ENCODE measurements around the gene OPN4. TPM values are rescaled to one million over a fixed set of nuclear protein-coding genes. Genes with fewer than 3 reads are reported as not detected.

Gene OPN4
- total RNA-seq, 1 donor from 2014 or later, result not detected

DNA sequence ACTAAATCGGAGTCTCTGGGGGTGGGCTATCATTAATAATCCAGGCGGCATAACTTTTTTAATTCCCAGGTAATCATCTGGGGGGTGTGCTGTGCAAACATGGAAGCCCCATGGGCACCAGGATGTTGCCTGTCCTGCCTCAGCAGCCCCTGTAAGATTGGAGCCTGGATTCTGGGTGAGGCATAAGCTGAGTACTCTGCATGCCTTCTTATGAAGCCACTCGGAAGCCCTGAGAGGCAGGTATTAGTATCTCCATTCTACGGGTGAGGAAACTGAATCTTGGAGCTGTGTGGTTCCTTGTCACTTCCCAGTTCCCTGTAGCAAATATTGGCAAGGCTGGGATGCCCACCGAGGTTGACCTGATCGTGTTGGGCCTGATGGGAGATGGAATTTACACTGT is 7.4 kb upstream of the OPN4 start:
- FAIRE-seq (no peak), DNase-seq (ENCODE audit: low spot score in 2 of 2) (no peak)

- FAIRE-seq (no peak), DNase-seq (ENCODE audit: low spot score in 2 of 2) (no peak)
Observed at GRCh38 chr10:86647773-86648703, 6.3 kb upstream of the OPN4 start.

DNA sequence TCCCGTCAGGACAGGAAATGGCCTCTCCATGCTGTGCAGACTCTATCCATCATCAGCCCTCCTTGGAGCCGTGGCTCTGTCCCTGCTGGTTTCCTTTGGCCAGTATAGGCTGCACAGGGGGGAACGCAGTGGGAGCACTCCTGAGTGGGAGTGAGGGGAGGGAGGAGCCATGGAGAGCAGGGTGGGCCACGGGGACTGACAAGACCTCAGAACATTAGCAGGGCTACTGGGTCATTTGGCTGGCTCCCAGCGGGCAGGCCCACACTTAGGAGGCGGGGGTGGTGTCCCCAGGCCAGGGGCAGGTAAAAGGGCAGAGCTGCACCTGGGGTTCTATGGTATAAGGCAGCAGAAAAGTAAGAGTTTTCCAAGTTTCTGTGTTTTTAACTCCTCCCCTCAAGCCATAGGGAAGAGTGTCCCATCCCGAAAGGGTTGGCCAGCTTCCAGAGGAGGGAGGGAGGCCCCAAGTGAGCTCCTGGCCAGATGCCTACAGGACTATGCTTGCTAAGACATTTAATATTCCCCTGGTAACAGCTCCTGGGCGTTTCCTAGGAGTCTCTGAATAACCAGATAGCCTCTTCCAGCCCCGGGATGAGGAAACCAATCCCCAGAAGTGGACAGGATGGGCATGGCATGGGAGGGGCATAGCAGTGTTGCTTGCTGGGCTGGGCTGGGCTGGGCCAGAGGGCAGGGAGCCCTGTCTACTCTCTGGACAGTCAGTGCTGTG is 5.5 kb upstream of the OPN4 start:
- DNase-seq (ENCODE audit: low spot score in 2 of 2) (peak in 1 of 2 donors; percentile 19), FAIRE-seq (no peak)

DNA sequence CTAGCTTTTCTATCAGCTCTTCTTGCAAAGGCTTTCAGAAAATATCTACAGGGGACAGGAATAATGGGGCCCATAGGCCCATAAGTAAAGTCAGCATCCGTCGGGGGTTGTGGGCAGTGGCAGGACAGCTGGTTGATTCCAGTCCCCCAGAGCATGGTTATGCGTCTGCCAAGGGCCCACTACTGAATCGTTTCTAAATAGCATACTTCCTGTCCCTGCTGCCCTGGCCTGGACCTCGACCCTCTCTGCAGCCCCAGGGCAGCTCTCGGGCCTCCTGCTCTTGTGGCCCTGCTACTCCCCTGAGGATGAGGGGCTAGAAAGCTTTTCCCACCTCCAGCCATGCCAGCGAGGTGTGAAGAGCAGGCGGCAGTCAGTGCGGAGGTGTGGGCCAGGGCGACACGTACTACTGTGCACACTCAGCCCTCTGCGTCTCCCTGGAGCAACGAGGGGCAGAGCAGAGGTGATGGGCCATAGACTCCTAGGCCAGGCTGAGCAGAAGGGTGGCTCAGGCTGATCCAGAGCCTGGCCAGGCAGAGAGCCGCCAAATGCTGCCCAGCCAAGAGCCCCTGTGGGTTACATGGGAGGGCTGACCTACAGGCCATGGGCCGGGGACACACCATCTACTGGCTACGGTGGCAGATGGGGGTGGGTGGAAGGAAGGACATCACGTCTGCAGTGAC is 4.7 kb upstream of the OPN4 start:
- FAIRE-seq (no peak), DNase-seq (ENCODE audit: low spot score in 2 of 2) (peak in 1 of 2 donors; percentile 4)

DNA sequence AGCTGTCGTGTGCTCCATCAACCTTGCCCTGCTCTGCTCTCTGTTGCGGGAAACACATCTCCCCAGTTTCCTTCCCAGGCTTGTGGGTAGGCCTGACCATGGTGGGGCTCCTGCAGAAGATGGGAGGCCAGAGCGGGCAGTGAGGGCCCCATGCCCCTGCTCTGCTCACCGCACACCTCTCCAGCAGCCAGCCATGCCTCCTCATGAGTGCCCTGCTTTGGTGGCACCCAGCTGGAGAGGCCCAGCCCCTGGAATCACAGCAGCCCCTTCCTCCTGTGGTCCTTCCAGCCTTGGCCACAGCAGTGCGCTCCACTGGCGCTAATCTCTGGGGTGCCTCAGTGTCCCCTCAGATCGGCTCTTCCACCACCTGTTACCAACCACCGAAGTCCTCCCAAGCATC is 4.2 kb upstream of the OPN4 start:
- no peak for DNase-seq (ENCODE audit: low spot score in 2 of 2)

DNA sequence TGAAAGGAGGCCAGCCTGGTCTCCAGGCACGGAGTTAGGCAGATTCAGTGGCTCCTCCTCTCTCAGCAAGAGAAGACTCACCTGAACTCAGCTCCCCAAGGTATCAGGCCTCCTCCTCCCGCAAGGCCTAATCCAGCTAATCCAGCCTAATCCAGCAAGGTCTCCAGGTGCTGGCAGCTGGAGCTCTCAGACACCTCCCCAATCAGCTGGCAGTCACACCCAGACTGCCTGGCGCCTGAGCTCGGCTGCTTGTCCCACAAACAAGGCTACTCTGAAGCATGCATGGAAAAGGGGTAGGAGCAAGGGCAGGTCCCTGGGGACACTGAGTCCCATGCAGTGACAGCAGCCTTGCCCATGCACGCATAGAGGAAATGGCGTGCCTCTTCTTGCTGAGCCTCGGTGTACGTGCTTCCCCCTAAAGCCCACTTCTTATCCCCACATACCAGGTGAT is 3.3 kb upstream of the OPN4 start:
- DNase-seq (ENCODE audit: low spot score in 2 of 2) (no peak), FAIRE-seq (no peak)

More for the DNA sequence above, 4.2 kb upstream of the OPN4 start:
- no peak for FAIRE-seq

GRCh38 chr10:86651631-86652331 is 2.6 kb upstream of the OPN4 start:
- DNase-seq (ENCODE audit: low spot score in 2 of 2) (peak in 1 of 2 donors; percentile 3), FAIRE-seq (no peak)

GRCh38 chr10:86652361-86653202 is 1.8 kb upstream of the OPN4 start:
- FAIRE-seq (no peak), DNase-seq (ENCODE audit: low spot score in 2 of 2) (peak in 1 of 2 donors; percentile 10)

- no peak for DNase-seq (ENCODE audit: low spot score in 2 of 2)
- FAIRE-seq, result no peak
Observed at GRCh38 chr10:86653379-86653778, 968 bp upstream of the OPN4 start.

DNA sequence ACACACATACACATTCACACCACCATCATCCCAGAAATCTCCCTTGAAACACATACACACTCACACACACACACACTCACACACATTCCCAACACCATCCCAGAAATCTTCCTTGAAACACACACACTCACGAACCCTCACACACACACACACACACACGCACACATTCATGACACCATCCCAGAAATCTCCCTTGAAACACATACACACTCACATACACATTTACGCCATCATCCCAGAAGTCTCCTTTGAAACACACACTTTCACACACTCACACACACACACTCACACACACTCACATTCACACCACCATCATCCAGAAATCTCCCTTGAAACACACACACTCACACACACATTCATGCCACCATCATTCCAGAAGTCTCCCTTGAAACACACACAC is 360 bp upstream of the OPN4 start:
- no peak for FAIRE-seq
- no peak for DNase-seq (ENCODE audit: low spot score in 2 of 2)

- DNase-seq (ENCODE audit: low spot score in 2 of 2) (no peak), FAIRE-seq (no peak)
Observed at GRCh38 chr10:86655173-86655540, 810 bp downstream of the OPN4 start.

GRCh38 chr10:86655596-86655995 is 1.2 kb downstream of the OPN4 start:
- DNase-seq (ENCODE audit: low spot score in 2 of 2) (no peak), FAIRE-seq (no peak)

- DNase-seq (ENCODE audit: low spot score in 2 of 2), result no peak
Observed at GRCh38 chr10:86657011-86657395, 2.7 kb downstream of the OPN4 start.

GRCh38 chr10:86657396-86658011 is 3.2 kb downstream of the OPN4 start:
- FAIRE-seq (no peak), DNase-seq (ENCODE audit: low spot score in 2 of 2) (no peak)

More at GRCh38 chr10:86657011-86657395, 2.7 kb downstream of the OPN4 start:
- FAIRE-seq, result no peak

DNA sequence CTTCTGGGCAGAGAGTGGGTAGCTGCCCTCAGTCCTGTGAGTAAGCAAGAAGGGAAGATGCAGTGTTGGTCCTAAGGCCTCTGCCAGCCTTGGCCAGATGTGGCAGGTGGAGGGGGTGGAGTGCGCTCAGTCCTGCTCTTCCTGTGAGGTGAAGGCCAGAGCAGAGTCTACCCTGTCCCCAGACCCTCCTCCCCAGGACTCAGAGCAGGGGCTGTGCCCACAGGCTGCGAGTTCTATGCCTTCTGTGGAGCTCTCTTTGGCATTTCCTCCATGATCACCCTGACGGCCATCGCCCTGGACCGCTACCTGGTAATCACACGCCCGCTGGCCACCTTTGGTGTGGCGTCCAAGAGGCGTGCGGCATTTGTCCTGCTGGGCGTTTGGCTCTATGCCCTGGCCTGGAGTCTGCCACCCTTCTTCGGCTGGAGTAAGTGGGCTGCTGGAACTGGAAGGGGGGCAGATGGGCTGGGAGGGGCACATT is 4.0 kb downstream of the OPN4 start:
- DNase-seq (ENCODE audit: low spot score in 2 of 2) (no peak), FAIRE-seq (no peak)

DNA sequence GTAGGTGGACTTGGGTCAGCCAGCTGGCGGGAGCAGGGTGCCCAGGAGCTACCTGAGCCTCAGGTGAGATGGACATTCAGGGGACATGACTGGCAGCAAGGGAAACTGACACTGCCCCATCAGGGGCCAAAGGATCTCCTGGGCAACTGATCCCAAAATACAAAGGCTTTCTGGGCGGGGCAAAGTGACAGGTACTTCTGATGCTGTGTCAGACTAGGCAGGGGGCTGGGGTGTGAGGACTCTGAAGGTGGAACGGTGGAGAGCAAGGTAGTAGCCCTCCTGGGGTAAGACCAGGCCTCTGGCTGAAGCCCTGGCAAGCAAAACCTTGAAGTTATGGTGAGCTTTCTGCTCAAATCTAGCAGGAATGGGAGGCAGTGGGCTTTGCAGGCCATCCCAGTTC is 4.4 kb downstream of the OPN4 start:
- FAIRE-seq (no peak), DNase-seq (ENCODE audit: low spot score in 2 of 2) (no peak)

- DNase-seq (ENCODE audit: low spot score in 2 of 2), result no peak
- FAIRE-seq, result no peak
Observed at GRCh38 chr10:86659161-86659691, 4.9 kb downstream of the OPN4 start.

- no peak for DNase-seq (ENCODE audit: low spot score in 2 of 2)
- no peak for FAIRE-seq
Observed at GRCh38 chr10:86659721-86660453, 5.5 kb downstream of the OPN4 start.

Data from frontal cortex (tissue), 4 donors.